ENCODE results near the gene CHST12. TPM values are rescaled to one million over a fixed set of nuclear protein-coding genes. Genes with fewer than 3 reads are reported as not detected.

CHST12 gene
- total RNA-seq, 1 experiment from 2014 or later: 12.9 TPM

GRCh38 chr7:2488272-2488645, 84.8 kb downstream of the CHST12 start:
- no peaks in the 10 kb centered on the region for H3K79me2 ChIP-seq (ENCODE audit: low read length)
- no peak for ATAC-seq
- H3K4me1 ChIP-seq (ENCODE audit: insufficient read depth, low read length): no peaks in the 10 kb centered on the region
- H3K36me3 ChIP-seq (ENCODE audit: low read depth, low read length): no peaks in the 10 kb centered on the region
- no peak overlapping the region for H3K4me3 ChIP-seq (ENCODE audit: low read length)
- no peak for DNase-seq
- H3F3A ChIP-seq (ENCODE audit: low read length, unreplicated experiment): no peaks in the 10 kb centered on the region
- TF ChIP-seq EZH2 (IDR thresholded peaks at IDR 0.05; ENCODE audit: low read length, unreplicated experiment) (no peak), CTCF (conservative IDR thresholded peaks at IDR 0.05; ENCODE audit: low read depth, low read length) (no peak), EZH2phosphoT487 (IDR thresholded peaks at IDR 0.05; ENCODE audit: borderline replicate concordance, low read length) (no peak)
- H3K9me2 ChIP-seq (replicated peaks; ENCODE audit: low read length): no peaks in the 10 kb centered on the region
- H3K27me3 ChIP-seq (ENCODE audit: low read length): no peaks in the 10 kb centered on the region
- no peak overlapping the region for H3K27ac ChIP-seq (ENCODE audit: low read length)
- H4K20me1 ChIP-seq (ENCODE audit: low read length): no peaks in the 10 kb centered on the region
- POLR2A ChIA-PET (ENCODE audit: unreplicated experiment): no interaction called here
- BruUV-seq (replicated peaks): no TSS peak
- intact Hi-C loops (cut with micrococcal nuclease): no loop called here
- no peak overlapping the region for H3K4me2 ChIP-seq (ENCODE audit: low read length)
- no peak overlapping the region for H3K9ac ChIP-seq (ENCODE audit: low read length)
- H3K9me3 ChIP-seq (ENCODE audit: low read length): no peaks in the 10 kb centered on the region
- CTCF ChIA-PET: no interaction called here
- H2AFZ ChIP-seq (ENCODE audit: low read length): no peak overlapping the region

- H3K9me2 ChIP-seq (replicated peaks; ENCODE audit: low read length): no peaks in the 10 kb centered on the region
- BruUV-seq (replicated peaks): no TSS peak
- DNase-seq (no peak), ATAC-seq (no peak)
- H3K79me2 ChIP-seq (ENCODE audit: low read length): no peaks in the 10 kb centered on the region
- no peak overlapping the region for H3K9ac ChIP-seq (ENCODE audit: low read length)
- no peaks in the 10 kb centered on the region for H3K27me3 ChIP-seq (ENCODE audit: low read length)
- H3K4me2 ChIP-seq (ENCODE audit: low read length): no peak overlapping the region
- intact Hi-C loops (cut with micrococcal nuclease): no loop called here
- no peaks in the 10 kb centered on the region for H3F3A ChIP-seq (ENCODE audit: low read length, unreplicated experiment)
- H3K4me1 ChIP-seq (ENCODE audit: insufficient read depth, low read length): no peaks in the 10 kb centered on the region
- no peaks in the 10 kb centered on the region for H3K9me3 ChIP-seq (ENCODE audit: low read length)
- H3K36me3 ChIP-seq (ENCODE audit: low read depth, low read length): no peaks in the 10 kb centered on the region
- ChIA-PET CTCF (no interaction called here), POLR2A (ENCODE audit: unreplicated experiment) (no interaction called here)
- H3K27ac ChIP-seq (ENCODE audit: low read length): no peak overlapping the region
- no peak overlapping the region for H3K4me3 ChIP-seq (ENCODE audit: low read length)
- no peaks in the 10 kb centered on the region for H4K20me1 ChIP-seq (ENCODE audit: low read length)
- TF ChIP-seq EZH2 (IDR thresholded peaks at IDR 0.05; ENCODE audit: low read length, unreplicated experiment) (no peak), CTCF (conservative IDR thresholded peaks at IDR 0.05; ENCODE audit: low read depth, low read length) (no peak), EZH2phosphoT487 (IDR thresholded peaks at IDR 0.05; ENCODE audit: borderline replicate concordance, low read length) (no peak)
- no peak overlapping the region for H2AFZ ChIP-seq (ENCODE audit: low read length)
These were observed 85.3 kb downstream of the CHST12 start for GRCh38 chr7:2488681-2489080.

GRCh38 chr7:2490181-2490651, 86.8 kb downstream of the CHST12 start:
- H3K9me2 ChIP-seq (replicated peaks; ENCODE audit: low read length): no peaks in the 10 kb centered on the region
- no peak overlapping the region for H3K4me3 ChIP-seq (ENCODE audit: low read length)
- no peak overlapping the region for H3K27ac ChIP-seq (ENCODE audit: low read length)
- H3K36me3 ChIP-seq (ENCODE audit: low read depth, low read length): no peaks in the 10 kb centered on the region
- no peaks in the 10 kb centered on the region for H3F3A ChIP-seq (ENCODE audit: low read length, unreplicated experiment)
- no peak overlapping the region for H3K9ac ChIP-seq (ENCODE audit: low read length)
- TF ChIP-seq CTCF (conservative IDR thresholded peaks at IDR 0.05; ENCODE audit: low read depth, low read length) (no peak), EZH2phosphoT487 (IDR thresholded peaks at IDR 0.05; ENCODE audit: borderline replicate concordance, low read length) (no peak), EZH2 (IDR thresholded peaks at IDR 0.05; ENCODE audit: low read length, unreplicated experiment) (no peak)
- ChIA-PET POLR2A (ENCODE audit: unreplicated experiment) (no interaction called here), CTCF (no interaction called here)
- no peak for DNase-seq
- no peaks in the 10 kb centered on the region for H3K4me1 ChIP-seq (ENCODE audit: insufficient read depth, low read length)
- no TSS peak for BruUV-seq (replicated peaks)
- no peak for ATAC-seq
- no peak overlapping the region for H3K4me2 ChIP-seq (ENCODE audit: low read length)
- no peaks in the 10 kb centered on the region for H3K9me3 ChIP-seq (ENCODE audit: low read length)
- no peaks in the 10 kb centered on the region for H3K79me2 ChIP-seq (ENCODE audit: low read length)
- H3K27me3 ChIP-seq (ENCODE audit: low read length): no peaks in the 10 kb centered on the region
- H2AFZ ChIP-seq (ENCODE audit: low read length): no peak overlapping the region
- no peaks in the 10 kb centered on the region for H4K20me1 ChIP-seq (ENCODE audit: low read length)
- intact Hi-C loops (cut with micrococcal nuclease): no loop called here
